K562 (cell line): ENCODE data around the gene ANAPC16. TPM values are rescaled to one million over a fixed set of nuclear protein-coding genes. Genes with fewer than 3 reads are reported as not detected.

Experiments used
- ADNP ChIP-seq: fragments of 200-800 bp; sonication (Bioruptor generic); IDR thresholded peaks from 2 replicates; pipeline ENCODE4 v1.6.1; 2016; ENCODE audit warnings: missing genetic modification characterization, missing compliant biosample characterization
- ESRRA ChIP-seq: fragments of 450-650 bp; IDR thresholded peaks from 2 replicates; pipeline ENCODE4 v1.6.1; 2014; ENCODE audit warnings: low read depth, mild to moderate bottlenecking, moderate library complexity, borderline replicate concordance
- FOXA3 ChIP-seq, 2 experiments: fragments of 450-650 bp in 1 of 2; sonication (generic) in 1 of 2; formaldehyde crosslinking; IDR thresholded peaks in 1 of 2; conservative IDR thresholded peaks in 1 of 2; 2 replicates each; pipeline versions ENCODE4 v1.4.0 to v1.8.0; 2020 to 2022; ENCODE audit warnings: mild to moderate bottlenecking in 2 of 2, missing genetic modification reagents in 1 of 2
- MBD2 ChIP-seq: sonication (generic); IDR thresholded peaks from 2 replicates; pipeline ENCODE4 v1.6.1; 2016; ENCODE audit warnings: low read depth, borderline replicate concordance
- MYNN ChIP-seq, 2 experiments: sonication (generic); formaldehyde crosslinking in 1 of 2; IDR thresholded peaks; 2 replicates each; pipeline versions ENCODE4 v1.5.0 to v1.6.1; 2016 to 2020; ENCODE audit warnings: antibody characterized with exemption in 1 of 2, missing genetic modification reagents in 1 of 2
- SMARCC2 ChIP-seq: fragments of 450-650 bp; IDR thresholded peaks from 2 replicates; pipeline ENCODE4 v1.6.1; 2017; ENCODE audit warnings: antibody characterized with exemption, moderate library complexity, mild to moderate bottlenecking, low read depth
- SUPT5H ChIP-seq: fragments of 450-650 bp; IDR thresholded peaks from 2 replicates; pipeline ENCODE4 v1.6.1; 2016
- ZFP36 ChIP-seq: fragments of 150-350 bp; IDR thresholded peaks from 2 replicates; pipeline ENCODE4 v1.6.1; 2018; ENCODE audit warnings: low read length, low read depth; ENCODE audit not compliant: partially characterized antibody
- ZFP91 ChIP-seq: sonication (generic); formaldehyde crosslinking; IDR thresholded peaks from 2 replicates; pipeline ENCODE4 v1.8.0; 2022; ENCODE audit warnings: mild to moderate bottlenecking, missing genetic modification reagents
- polyA plus RNA-seq, 8 experiments: library from polyadenylated mRNA; depleted of rRNA in 4 of 8; stranded (reverse) in 5 of 8; unstranded in 3 of 8; fragments of >200 nt; fragmentation: Nextera tagmentation in 2 of 8; fragmentation: Illumina TruSeq in 1 of 8; extraction: Ambion mirVana in 2 of 8; extraction: Trizol in 1 of 8; gene quantifications; 2 replicates each; pipeline versions ENCODE4 v1.2.1 to v1.2.3, GENCODE V29; 2011 to 2014; ENCODE audit warnings: inconsistent platforms in 1 of 8, missing spikeins in 1 of 8
- total RNA-seq, 7 experiments: library from RNA; depleted of rRNA in 6 of 7; stranded (reverse); fragments of >200 nt in 6 of 7; fragmentation: Illumina TruSeq in 2 of 7; extraction: Trizol in 2 of 7; gene quantifications; 2 replicates each; pipeline versions ENCODE4 v1.2.1 to v1.2.3, GENCODE V29; 2011 to 2021; ENCODE audit warnings: low replicate concordance in 1 of 7
- TF ChIP-seq, protein P1 (sequence below): fragments of 250-450 bp; sonication (Bioruptor Pico); IDR thresholded peaks from 2 replicates; pipeline ENCODE4 v1.4.0; 2020
- TF ChIP-seq, protein P2 (sequence below): fragments of 250-450 bp; sonication (Bioruptor Pico); IDR thresholded peaks from 2 replicates; pipeline ENCODE4 v1.8.0; 2022; ENCODE audit warnings: moderate library complexity, mild to moderate bottlenecking, inconsistent platforms
- TF ChIP-seq, protein P3 (sequence below), 2 experiments: IDR thresholded peaks in 1 of 2; conservative IDR thresholded peaks in 1 of 2; 2 replicates each; pipeline ENCODE4 v1.6.1; 2016; ENCODE audit warnings: low read depth in 2 of 2, mild to moderate bottlenecking in 1 of 2, missing compliant biosample characterization in 1 of 2, missing genetic modification characterization in 1 of 2, moderate library complexity in 1 of 2

The ANAPC16 gene
- total and polyA plus RNA-seq, 9 of the 15 experiments (the other 6 are each of a cell fraction or from before 2014, with no cell fraction given) = 42.6 to 208 (median 108) TPM

DNA sequence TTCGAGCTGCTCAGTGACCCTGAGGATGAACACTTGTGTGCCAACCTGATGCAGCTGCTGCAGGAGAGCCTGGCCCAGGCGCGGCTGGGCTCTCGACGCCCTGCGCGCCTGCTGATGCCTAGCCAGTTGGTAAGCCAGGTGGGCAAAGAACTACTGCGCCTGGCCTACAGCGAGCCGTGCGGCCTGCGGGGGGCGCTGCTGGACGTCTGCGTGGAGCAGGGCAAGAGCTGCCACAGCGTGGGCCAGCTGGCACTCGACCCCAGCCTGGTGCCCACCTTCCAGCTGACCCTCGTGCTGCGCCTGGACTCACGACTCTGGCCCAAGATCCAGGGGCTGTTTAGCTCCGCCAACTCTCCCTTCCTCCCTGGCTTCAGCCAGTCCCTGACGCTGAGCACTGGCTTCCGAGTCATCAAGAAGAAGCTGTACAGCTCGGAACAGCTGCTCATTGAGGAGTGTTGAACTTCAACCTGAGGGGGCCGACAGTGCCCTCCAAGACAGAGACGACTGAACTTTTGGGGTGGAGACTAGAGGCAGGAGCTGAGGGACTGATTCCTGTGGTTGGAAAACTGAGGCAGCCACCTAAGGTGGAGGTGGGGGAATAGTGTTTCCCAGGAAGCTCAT is 59.0 kb downstream of the ANAPC16 start (continued):
- TF ChIP-seq, protein P1, sequence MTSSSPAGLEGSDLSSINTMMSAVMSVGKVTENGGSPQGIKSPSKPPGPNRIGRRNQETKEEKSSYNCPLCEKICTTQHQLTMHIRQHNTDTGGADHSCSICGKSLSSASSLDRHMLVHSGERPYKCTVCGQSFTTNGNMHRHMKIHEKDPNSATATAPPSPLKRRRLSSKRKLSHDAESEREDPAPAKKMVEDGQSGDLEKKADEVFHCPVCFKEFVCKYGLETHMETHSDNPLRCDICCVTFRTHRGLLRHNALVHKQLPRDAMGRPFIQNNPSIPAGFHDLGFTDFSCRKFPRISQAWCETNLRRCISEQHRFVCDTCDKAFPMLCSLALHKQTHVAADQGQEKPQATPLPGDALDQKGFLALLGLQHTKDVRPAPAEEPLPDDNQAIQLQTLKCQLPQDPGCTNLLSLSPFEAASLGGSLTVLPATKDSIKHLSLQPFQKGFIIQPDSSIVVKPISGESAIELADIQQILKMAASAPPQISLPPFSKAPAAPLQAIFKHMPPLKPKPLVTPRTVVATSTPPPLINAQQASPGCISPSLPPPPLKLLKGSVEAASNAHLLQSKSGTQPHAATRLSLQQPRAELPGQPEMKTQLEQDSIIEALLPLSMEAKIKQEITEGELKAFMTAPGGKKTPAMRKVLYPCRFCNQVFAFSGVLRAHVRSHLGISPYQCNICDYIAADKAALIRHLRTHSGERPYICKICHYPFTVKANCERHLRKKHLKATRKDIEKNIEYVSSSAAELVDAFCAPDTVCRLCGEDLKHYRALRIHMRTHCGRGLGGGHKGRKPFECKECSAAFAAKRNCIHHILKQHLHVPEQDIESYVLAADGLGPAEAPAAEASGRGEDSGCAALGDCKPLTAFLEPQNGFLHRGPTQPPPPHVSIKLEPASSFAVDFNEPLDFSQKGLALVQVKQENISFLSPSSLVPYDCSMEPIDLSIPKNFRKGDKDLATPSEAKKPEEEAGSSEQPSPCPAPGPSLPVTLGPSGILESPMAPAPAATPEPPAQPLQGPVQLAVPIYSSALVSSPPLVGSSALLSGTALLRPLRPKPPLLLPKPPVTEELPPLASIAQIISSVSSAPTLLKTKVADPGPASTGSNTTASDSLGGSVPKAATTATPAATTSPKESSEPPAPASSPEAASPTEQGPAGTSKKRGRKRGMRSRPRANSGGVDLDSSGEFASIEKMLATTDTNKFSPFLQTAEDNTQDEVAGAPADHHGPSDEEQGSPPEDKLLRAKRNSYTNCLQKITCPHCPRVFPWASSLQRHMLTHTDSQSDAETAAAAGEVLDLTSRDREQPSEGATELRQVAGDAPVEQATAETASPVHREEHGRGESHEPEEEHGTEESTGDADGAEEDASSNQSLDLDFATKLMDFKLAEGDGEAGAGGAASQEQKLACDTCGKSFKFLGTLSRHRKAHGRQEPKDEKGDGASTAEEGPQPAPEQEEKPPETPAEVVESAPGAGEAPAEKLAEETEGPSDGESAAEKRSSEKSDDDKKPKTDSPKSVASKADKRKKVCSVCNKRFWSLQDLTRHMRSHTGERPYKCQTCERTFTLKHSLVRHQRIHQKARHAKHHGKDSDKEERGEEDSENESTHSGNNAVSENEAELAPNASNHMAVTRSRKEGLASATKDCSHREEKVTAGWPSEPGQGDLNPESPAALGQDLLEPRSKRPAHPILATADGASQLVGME = peak; percentile 94; the same call in 1 of the 2 replicates
- peak; percentile 66; the same call in 1 of the 2 replicates for TF ChIP-seq ZFP91 (CRISPR knock-in tag)
- TF ChIP-seq SUPT5H = 0 out of 2 replicates have a peak, but pooled peaks have one; percentile 30
- 0 out of 2 replicates have a peak, but pooled peaks have one; percentile 18 for TF ChIP-seq SMARCC2
- TF ChIP-seq FOXA3 (CRISPR knock-in tag; conservative IDR thresholded peaks at IDR 0.05 in 1 of 2, IDR thresholded peaks at IDR 0.05 in 1 of 2) = peak in 1 of 2 experiments; percentile 80; a peak in 2 of 4 replicates
- no peak for TF ChIP-seq ESRRA
- TF ChIP-seq ADNP (tag) = no peak
- TF ChIP-seq, protein P2, sequence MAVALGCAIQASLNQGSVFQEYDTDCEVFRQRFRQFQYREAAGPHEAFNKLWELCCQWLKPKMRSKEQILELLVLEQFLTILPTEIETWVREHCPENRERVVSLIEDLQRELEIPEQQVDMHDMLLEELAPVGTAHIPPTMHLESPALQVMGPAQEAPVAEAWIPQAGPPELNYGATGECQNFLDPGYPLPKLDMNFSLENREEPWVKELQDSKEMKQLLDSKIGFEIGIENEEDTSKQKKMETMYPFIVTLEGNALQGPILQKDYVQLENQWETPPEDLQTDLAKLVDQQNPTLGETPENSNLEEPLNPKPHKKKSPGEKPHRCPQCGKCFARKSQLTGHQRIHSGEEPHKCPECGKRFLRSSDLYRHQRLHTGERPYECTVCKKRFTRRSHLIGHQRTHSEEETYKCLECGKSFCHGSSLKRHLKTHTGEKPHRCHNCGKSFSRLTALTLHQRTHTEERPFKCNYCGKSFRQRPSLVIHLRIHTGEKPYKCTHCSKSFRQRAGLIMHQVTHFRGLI = peak; percentile 51; the same call in 1 of the 2 replicates
- TF ChIP-seq MBD2 = 0 out of 2 replicates have a peak, but pooled peaks have one; percentile 39
- no peak for TF ChIP-seq ZFP36
- TF ChIP-seq, protein P3, sequence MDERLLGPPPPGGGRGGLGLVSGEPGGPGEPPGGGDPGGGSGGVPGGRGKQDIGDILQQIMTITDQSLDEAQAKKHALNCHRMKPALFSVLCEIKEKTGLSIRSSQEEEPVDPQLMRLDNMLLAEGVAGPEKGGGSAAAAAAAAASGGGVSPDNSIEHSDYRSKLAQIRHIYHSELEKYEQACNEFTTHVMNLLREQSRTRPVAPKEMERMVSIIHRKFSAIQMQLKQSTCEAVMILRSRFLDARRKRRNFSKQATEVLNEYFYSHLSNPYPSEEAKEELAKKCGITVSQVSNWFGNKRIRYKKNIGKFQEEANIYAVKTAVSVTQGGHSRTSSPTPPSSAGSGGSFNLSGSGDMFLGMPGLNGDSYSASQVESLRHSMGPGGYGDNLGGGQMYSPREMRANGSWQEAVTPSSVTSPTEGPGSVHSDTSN (CRISPR knock-in tag; IDR thresholded peaks at IDR 0.05; ENCODE audit: low read depth) = no peak
- TF ChIP-seq, protein P3 (tag; conservative IDR thresholded peaks at IDR 0.05; ENCODE audit: low read depth) = no peak
- peak; percentile 92 for TF ChIP-seq MYNN (IDR thresholded peaks at IDR 0.05)
- no peak for TF ChIP-seq MYNN (CRISPR knock-in tag; IDR thresholded peaks at IDR 0.05)
